HL-60 (cell line): ENCODE data around the gene SPAG9.

ENCODE experiments used
- DNase-seq, 2 experiments: peaks; one replicate each; pipeline ENCODE4 v3.0.0-alpha.2; 2010 to 2020; ENCODE audit warnings: low read depth in 1 of 2, low spot score in 1 of 2
- H3K27ac ChIP-seq: fragments of 250-450 bp; sonication (Bioruptor Pico); replicated peaks from 2 replicates; pipeline ENCODE4 v1.5.1; 2020; ENCODE audit warnings: mild to moderate bottlenecking, moderate library complexity
- H3K27me3 ChIP-seq: fragments of 250-450 bp; sonication (Bioruptor Pico); 2 replicates; pipeline ENCODE4 v1.5.1; 2021; ENCODE audit warnings: mild to moderate bottlenecking, moderate library complexity; ENCODE audit not compliant: insufficient read depth, poor library complexity, severe bottlenecking
- H3K4me3 ChIP-seq: replicated peaks from 2 replicates; pipeline ENCODE4 v1.5.1; 2011; ENCODE audit warnings: mild to moderate bottlenecking, control low read depth, low read length; ENCODE audit not compliant: insufficient read depth
- GABPA ChIP-seq: IDR thresholded peaks from 2 replicates; pipeline ENCODE4 v1.6.1; 2012; ENCODE audit warnings: low read depth
- POLR2AphosphoS5 ChIP-seq: IDR thresholded peaks from 2 replicates; pipeline ENCODE4 v1.6.1; 2012; ENCODE audit warnings: low read depth
- SPI1 ChIP-seq: IDR thresholded peaks from 2 replicates; pipeline ENCODE4 v1.6.1; 2012; ENCODE audit warnings: low read depth, mild to moderate bottlenecking, borderline replicate concordance
- TF ChIP-seq, protein P1 (sequence below): IDR thresholded peaks from one replicate; pipeline ENCODE4 v1.5.1; 2011; ENCODE audit warnings: low read length, control low read depth, inconsistent platforms; ENCODE audit not compliant: insufficient read depth
- TF ChIP-seq, protein P2 (sequence below): IDR thresholded peaks from 2 replicates; pipeline ENCODE4 v1.6.1; 2012; ENCODE audit warnings: low read depth; ENCODE audit not compliant: insufficient replicate concordance

The SPAG9 gene

GRCh38 chr17:50981279-50981678 lies 139.4 kb downstream of the SPAG9 start:
- Histone ChIP-seq H3K27me3 (no peaks in the 10 kb centered on the region), H3K4me3 (no peak overlapping the region), H3K27ac (no peak overlapping the region)
- DNase-seq = no peak
- TF ChIP-seq POLR2AphosphoS5 (no peak), GABPA (no peak), SPI1 (no peak)
- TF ChIP-seq, protein P1, sequence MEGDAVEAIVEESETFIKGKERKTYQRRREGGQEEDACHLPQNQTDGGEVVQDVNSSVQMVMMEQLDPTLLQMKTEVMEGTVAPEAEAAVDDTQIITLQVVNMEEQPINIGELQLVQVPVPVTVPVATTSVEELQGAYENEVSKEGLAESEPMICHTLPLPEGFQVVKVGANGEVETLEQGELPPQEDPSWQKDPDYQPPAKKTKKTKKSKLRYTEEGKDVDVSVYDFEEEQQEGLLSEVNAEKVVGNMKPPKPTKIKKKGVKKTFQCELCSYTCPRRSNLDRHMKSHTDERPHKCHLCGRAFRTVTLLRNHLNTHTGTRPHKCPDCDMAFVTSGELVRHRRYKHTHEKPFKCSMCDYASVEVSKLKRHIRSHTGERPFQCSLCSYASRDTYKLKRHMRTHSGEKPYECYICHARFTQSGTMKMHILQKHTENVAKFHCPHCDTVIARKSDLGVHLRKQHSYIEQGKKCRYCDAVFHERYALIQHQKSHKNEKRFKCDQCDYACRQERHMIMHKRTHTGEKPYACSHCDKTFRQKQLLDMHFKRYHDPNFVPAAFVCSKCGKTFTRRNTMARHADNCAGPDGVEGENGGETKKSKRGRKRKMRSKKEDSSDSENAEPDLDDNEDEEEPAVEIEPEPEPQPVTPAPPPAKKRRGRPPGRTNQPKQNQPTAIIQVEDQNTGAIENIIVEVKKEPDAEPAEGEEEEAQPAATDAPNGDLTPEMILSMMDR = no peak
- TF ChIP-seq, protein P2, sequence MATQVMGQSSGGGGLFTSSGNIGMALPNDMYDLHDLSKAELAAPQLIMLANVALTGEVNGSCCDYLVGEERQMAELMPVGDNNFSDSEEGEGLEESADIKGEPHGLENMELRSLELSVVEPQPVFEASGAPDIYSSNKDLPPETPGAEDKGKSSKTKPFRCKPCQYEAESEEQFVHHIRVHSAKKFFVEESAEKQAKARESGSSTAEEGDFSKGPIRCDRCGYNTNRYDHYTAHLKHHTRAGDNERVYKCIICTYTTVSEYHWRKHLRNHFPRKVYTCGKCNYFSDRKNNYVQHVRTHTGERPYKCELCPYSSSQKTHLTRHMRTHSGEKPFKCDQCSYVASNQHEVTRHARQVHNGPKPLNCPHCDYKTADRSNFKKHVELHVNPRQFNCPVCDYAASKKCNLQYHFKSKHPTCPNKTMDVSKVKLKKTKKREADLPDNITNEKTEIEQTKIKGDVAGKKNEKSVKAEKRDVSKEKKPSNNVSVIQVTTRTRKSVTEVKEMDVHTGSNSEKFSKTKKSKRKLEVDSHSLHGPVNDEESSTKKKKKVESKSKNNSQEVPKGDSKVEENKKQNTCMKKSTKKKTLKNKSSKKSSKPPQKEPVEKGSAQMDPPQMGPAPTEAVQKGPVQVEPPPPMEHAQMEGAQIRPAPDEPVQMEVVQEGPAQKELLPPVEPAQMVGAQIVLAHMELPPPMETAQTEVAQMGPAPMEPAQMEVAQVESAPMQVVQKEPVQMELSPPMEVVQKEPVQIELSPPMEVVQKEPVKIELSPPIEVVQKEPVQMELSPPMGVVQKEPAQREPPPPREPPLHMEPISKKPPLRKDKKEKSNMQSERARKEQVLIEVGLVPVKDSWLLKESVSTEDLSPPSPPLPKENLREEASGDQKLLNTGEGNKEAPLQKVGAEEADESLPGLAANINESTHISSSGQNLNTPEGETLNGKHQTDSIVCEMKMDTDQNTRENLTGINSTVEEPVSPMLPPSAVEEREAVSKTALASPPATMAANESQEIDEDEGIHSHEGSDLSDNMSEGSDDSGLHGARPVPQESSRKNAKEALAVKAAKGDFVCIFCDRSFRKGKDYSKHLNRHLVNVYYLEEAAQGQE = no peak

DNA sequence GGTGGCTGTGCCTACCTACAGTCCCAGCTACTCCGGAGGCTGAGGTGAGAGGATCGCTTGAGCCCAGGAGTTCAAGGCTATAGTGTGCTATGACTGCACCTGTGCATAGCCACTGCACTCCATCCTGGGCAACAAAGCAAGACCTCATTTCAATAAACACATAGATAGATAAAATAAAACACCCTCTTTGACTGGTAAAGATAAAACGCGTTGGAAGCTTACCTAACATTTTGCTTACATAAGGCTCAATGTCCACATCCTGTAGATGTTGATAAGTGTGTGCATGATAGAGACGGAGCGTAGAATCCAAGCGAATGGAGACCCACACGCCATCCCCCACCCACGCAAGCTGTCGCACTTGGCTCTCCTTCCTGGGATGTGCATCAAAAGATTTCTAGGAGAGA lies 141.1 kb downstream of the SPAG9 start:
- Histone ChIP-seq H3K4me3 (no peak overlapping the region), H3K27ac (no peak overlapping the region), H3K27me3 (no peaks in the 10 kb centered on the region)
- DNase-seq = no peak
- TF ChIP-seq GABPA = no peak
- TF ChIP-seq POLR2AphosphoS5 = no peak
- TF ChIP-seq, protein P2 = no peak
- TF ChIP-seq SPI1 = no peak
- TF ChIP-seq, protein P1 = no peak

DNA sequence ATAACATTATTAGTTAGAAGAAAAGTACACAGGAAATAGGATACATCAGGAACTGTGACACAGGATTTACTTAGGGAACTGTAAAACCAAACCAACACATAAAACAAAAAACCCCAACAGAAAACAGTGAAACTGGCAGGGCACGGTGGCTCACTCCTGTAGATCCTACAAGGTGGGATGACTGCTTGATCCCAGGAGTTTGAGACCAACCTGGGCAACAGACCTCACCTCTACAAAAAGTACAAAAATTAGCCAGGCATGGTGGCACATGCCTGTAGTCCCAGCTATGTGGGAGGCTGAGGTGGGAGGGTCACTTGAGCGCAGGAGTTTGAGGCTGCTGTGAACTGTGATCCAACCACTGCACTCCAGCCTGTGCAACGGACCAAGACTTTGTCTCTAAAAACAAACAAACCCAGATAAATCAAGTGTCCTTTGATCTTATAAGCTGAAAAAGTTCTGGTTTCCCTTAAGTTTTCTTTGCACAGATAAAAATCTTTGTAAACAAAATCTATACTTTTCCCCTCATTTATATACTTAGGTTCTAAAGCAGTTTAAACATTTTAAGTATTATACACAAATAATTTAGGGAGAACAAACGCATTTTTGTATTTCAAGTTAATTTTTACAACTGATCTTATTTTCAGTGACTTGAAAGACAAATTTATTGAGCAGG lies 143.0 kb downstream of the SPAG9 start:
- Histone ChIP-seq H3K27ac (no peak overlapping the region), H3K4me3 (no peak overlapping the region), H3K27me3 (no peaks in the 10 kb centered on the region)
- TF ChIP-seq, protein P1 = no peak
- no peak for TF ChIP-seq SPI1
- no peak for DNase-seq
